ENCODE data around the gene ZSCAN2.

- TF ChIP-seq CTCF (conservative IDR thresholded peaks at IDR 0.05; ENCODE audit: low read depth, low read length) (no peak), EZH2 (IDR thresholded peaks at IDR 0.05; ENCODE audit: borderline replicate concordance, low read depth, low read length, poor library complexity, severe bottlenecking) (no peak)
Measured at GRCh38 chr15:84631706-84632272, 31.0 kb downstream of the ZSCAN2 start.
